Prostate gland (tissue), 2 donors: ENCODE data around the gene ATP11B. TPM values are rescaled to one million over a fixed set of nuclear protein-coding genes. Genes with fewer than 3 reads are reported as not detected.
"Not testable (repeated sequence)": the region's sequence is repeated elsewhere in the genome, so short reads cannot be mapped to it uniquely, and the experiment has no call there.

Source experiments
- DNase-seq: peaks from one replicate; pipeline ENCODE4 v3.0.0-alpha.2; 2019; ENCODE audit warnings: low spot score
- H3K27ac ChIP-seq, 2 donors: fragments of 200-600 bp; sonication (generic); 2 replicates each; pipeline ENCODE4 v1.5.1; 2017 to 2019
- H3K27me3 ChIP-seq: fragments of 200-600 bp; sonication (generic); replicated peaks from 2 replicates; pipeline ENCODE4 v1.5.1; 2019; ENCODE audit not compliant: insufficient read depth
- H3K36me3 ChIP-seq, 2 donors: fragments of 200-600 bp; sonication (generic); 1 replicate in 1 of 2; 2 replicates in 1 of 2; pipeline versions ENCODE4 v1.5.1 to v1.8.1; 2017 to 2019
- H3K4me1 ChIP-seq: fragments of 200-600 bp; sonication (generic); replicated peaks from 2 replicates; pipeline ENCODE4 v1.5.1; 2019
- H3K4me3 ChIP-seq, 2 donors: fragments of 200-600 bp; sonication (generic); 2 replicates each; pipeline ENCODE4 v1.5.1; 2017 to 2019
- H3K9me3 ChIP-seq: fragments of 200-600 bp; sonication (generic); 2 replicates; pipeline ENCODE4 v1.5.1; 2017
- POLR2A ChIP-seq: fragments of 450-650 bp; IDR thresholded peaks from one replicate; pipeline ENCODE4 v1.6.1; 2016; ENCODE audit warnings: antibody characterized with exemption, mild to moderate bottlenecking
- POLR2AphosphoS5 ChIP-seq: sonication (generic); formaldehyde crosslinking; IDR thresholded peaks from one replicate; pipeline ENCODE4 v1.6.1; 2017; ENCODE audit warnings: antibody characterized with exemption
- WGBS: methylation state at CpG from one replicate; pipeline ENCODE4 v1.1.5; 2018; 5-methylcytosine and 5-hydroxymethylcytosine counted together
- intact Hi-C: fragments of 100-400 bp; cut with DNase I; formaldehyde crosslinking; loops from one replicate; pipeline ENCODE4 v1.14.2; 2022
- total RNA-seq, 2 donors: library from RNA; depleted of rRNA; stranded (reverse); fragments of >200 nt; gene quantifications; one replicate each; pipeline ENCODE4 v1.1.0, GENCODE V29; 2016
- TF ChIP-seq, protein P1 (sequence below), 4 experiments: fragments of 200-600 bp in 2 of 4; fragments of 450-650 bp in 2 of 4; sonication (generic) in 2 of 4; IDR thresholded peaks; 1 replicate in 3 of 4; 2 replicates in 1 of 4; pipeline ENCODE4 v1.5.1; 2016 to 2019; ENCODE audit warnings: antibody characterized with exemption in 4 of 4, mild to moderate bottlenecking in 2 of 4, moderate library complexity in 2 of 4

ATP11B gene
- total RNA-seq, 2 donors from 2014 or later, result 120 to 122 TPM

DNA sequence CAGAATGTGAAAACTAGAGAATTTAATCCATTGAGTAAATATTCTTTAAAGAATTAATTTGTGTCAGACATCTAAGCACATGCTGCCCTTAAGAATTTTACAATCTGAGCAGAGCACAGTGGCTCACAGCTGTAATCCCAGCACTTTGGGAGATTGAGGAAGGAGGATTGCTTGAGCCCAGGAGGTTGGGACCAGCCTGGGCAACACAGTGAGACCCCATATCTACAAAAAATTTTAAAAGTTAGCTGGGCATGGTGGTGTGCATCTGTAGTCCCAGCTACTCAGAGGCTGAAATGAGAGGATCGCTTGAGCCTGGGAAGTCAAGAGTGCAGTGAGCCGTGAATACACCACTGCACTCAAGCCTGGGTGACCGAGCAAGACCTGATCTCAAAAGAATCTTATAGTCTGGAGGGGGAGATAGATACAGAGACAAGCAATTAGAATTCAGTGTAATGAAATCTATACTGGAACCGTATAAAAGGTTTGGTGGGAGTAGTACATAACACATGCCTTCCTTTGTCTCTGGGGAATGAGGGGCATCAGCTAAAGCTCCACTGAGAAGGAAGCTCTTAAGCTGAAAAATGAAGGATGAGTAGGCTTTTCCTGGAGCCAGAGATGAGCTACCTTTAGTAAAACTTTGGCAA is 21.2 kb downstream of the ATP11B start:
- WGBS, result 90% methylated on average over 4 of the region's 4 CpGs
- TF ChIP-seq, protein P1, sequence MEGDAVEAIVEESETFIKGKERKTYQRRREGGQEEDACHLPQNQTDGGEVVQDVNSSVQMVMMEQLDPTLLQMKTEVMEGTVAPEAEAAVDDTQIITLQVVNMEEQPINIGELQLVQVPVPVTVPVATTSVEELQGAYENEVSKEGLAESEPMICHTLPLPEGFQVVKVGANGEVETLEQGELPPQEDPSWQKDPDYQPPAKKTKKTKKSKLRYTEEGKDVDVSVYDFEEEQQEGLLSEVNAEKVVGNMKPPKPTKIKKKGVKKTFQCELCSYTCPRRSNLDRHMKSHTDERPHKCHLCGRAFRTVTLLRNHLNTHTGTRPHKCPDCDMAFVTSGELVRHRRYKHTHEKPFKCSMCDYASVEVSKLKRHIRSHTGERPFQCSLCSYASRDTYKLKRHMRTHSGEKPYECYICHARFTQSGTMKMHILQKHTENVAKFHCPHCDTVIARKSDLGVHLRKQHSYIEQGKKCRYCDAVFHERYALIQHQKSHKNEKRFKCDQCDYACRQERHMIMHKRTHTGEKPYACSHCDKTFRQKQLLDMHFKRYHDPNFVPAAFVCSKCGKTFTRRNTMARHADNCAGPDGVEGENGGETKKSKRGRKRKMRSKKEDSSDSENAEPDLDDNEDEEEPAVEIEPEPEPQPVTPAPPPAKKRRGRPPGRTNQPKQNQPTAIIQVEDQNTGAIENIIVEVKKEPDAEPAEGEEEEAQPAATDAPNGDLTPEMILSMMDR (IDR thresholded peaks at IDR 0.05), result no peak
- TF ChIP-seq POLR2AphosphoS5 (no peak), POLR2A (no peak)
- Histone ChIP-seq H3K36me3 (no peaks in the 10 kb centered on the region), H3K9me3 (no peaks in the 10 kb centered on the region), H3K4me1 (no peaks in the 10 kb centered on the region), H3K4me3 (no peak overlapping the region), H3K27ac (no peak overlapping the region), H3K27me3 (no peaks in the 10 kb centered on the region)
- intact Hi-C loops, result no loop called here
- no peak for DNase-seq

DNA sequence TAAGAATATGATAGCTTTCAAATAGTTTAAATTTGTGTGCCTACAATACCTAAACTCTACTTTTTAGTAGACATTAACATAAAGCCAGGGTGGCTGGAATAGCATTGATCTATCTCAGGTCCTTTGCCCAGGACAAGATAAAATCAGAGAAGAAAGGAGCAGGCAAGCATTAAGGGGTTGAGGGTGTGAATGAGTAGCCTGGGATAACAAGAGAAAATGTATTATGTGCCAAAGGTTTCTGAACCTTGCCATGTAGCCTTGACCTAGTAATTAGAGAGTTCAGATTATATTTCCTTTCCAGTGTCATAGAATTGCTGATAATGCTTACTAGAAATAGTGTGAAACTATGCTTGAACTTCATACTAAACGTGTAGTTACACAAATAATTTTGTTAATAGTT is 22.9 kb downstream of the ATP11B start:
- H3K27ac ChIP-seq, result no peak overlapping the region
- H3K36me3 ChIP-seq, result no peaks in the 10 kb centered on the region
- no peak for DNase-seq
- no peaks in the 10 kb centered on the region for H3K4me1 ChIP-seq
- H3K27me3 ChIP-seq, result no peaks in the 10 kb centered on the region
- 51% methylated on average over 1 of the region's 1 CpG for WGBS
- H3K9me3 ChIP-seq, result no peaks in the 10 kb centered on the region
- TF ChIP-seq, protein P1 (IDR thresholded peaks at IDR 0.05), result no peak
- TF ChIP-seq POLR2A (no peak), POLR2AphosphoS5 (no peak)
- H3K4me3 ChIP-seq, result no peak overlapping the region
- intact Hi-C loops, result no loop called here

DNA sequence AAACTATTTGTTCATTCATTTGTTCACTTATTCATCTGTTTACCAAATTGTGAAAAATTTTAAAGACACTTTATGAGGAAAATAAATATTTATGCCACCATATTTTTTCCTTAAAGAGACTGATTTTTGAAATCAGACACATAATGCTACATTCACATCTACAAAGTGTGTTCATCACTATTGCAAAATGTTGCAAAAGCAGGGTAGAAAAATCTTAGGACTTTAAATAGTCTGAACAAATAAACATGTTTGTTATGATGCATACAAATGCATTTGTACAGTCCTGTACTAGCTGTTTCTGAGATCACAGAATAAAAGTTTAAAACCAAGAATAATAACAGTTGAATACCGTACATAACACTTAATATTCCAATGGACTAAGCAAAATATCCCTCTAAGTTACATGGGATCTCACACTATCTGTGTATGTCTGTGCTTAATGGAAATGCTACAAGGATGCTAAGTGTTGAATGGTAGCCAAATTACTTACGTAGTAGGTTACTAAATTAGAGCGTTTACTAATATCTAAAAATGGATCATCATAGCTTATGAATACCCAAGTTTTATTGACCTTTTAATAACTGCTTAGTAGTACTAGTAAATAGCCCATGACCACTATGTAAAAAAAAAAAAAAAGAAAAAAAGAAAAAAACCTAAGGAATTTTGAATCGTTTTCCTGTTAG is 25.1 kb downstream of the ATP11B start:
- no peaks in the 10 kb centered on the region for H3K9me3 ChIP-seq
- H3K4me3 ChIP-seq, result no peak overlapping the region
- no peak for TF ChIP-seq POLR2A
- DNase-seq, result no peak
- H3K27me3 ChIP-seq, result no peaks in the 10 kb centered on the region
- no peaks in the 10 kb centered on the region for H3K36me3 ChIP-seq
- H3K27ac ChIP-seq, result no peak overlapping the region
- intact Hi-C loops, result no loop called here
- WGBS, result 89% methylated on average over 4 of the region's 4 CpGs
- H3K4me1 ChIP-seq, result no peaks in the 10 kb centered on the region

DNA sequence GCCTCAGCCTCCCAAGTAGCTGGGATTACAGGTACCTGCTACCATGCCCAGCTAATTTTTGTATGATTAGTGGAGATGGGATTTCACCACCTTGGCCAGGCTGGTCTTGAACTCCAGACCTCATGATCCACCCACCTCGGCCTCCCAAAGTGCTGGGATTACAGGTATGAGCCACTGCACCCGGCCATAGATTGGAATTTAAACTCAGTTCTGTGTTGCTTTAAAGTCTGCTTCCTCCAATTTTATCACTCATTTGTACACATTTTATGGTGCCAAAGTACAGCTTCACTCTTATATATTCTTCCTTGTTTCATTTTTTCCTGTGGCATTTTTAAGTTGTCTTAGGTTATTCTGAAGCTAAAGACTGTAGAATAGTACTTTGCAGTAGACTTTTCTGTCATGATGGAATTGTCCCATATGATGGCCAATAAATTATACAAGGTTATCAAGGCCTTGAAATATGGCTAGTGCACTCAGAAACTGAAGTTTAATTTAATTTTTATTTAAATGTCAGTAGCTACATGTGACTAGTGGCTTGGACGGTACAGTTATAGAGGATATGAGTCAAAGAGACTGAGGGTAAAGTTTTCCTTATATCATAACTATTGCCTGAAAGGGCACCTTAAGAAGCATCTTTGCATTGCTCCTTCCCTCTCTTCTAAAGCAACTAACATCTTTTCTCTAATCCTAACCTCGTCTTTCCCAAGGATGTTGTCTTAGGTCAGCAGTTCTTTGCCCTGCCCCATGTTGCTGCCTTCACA is 28.1 kb downstream of the ATP11B start:
- no peaks in the 10 kb centered on the region for H3K9me3 ChIP-seq
- H3K4me3 ChIP-seq, result no peak overlapping the region
- intact Hi-C loops, result no loop called here
- no peaks in the 10 kb centered on the region for H3K4me1 ChIP-seq
- DNase-seq, result no peak
- WGBS, result 85% methylated on average over 4 of the region's 4 CpGs
- no peaks in the 10 kb centered on the region for H3K27me3 ChIP-seq
- no peaks in the 10 kb centered on the region for H3K36me3 ChIP-seq
- H3K27ac ChIP-seq, result no peak overlapping the region
- TF ChIP-seq POLR2A (no peak), POLR2AphosphoS5 (no peak)
- TF ChIP-seq, protein P1 (IDR thresholded peaks at IDR 0.05), result no peak

DNA sequence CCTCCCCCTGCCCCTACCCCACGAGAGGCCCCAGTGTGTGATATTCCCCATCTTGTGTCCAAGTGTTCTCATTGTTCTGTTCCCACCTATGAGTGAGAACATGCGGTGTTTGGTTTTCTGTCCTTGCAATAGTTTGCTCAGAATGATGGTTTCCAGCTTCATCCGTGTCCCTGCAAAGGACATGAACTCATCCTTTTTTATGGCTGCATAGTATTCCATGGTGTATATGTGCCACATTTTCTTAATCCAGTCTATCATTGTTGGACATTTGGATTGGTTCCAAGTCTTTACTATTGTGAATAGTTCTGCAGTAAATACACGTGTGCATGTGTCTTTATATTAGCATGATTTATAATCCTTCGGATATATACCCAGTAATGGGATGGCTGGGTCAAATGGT is 29.0 kb downstream of the ATP11B start:
- intact Hi-C loops, DNase-seq, H3K27me3 ChIP-seq, H3K4me3 ChIP-seq, H3K27ac ChIP-seq, H3K36me3 ChIP-seq, H3K9me3 ChIP-seq, H3K4me1 ChIP-seq: not testable (repeated sequence)
- WGBS, result 89% methylated on average over 5 of the region's 5 CpGs
